Heart right ventricle (tissue), 16 donors: ENCODE measurements around the gene MED29. TPM values are rescaled to one million over a fixed set of nuclear protein-coding genes. Genes with fewer than 3 reads are reported as not detected.

Source experiments
- ATAC-seq, 8 donors: fragments of 200-7000 bp; cut with Tn5 transposase; one replicate each; pipeline ENCODE4 v1.9.1; 2020; ENCODE audit warnings: mild to moderate bottlenecking in 8 of 8, moderate library complexity in 8 of 8, moderate number of reproducible peaks in 1 of 8
- DNase-seq, 2 donors: peaks; one replicate each; pipeline ENCODE4 v3.0.0-alpha.2; 2020
- H3K27ac ChIP-seq, 10 donors: fragments of 200-600 bp; sonication (generic) in 2 of 10; one replicate each; pipeline versions ENCODE4 v1.5.0 to v1.8.0; 2020 to 2022; ENCODE audit warnings: mild to moderate bottlenecking in 3 of 10
- H3K27me3 ChIP-seq, 7 donors: fragments of 200-600 bp; one replicate each; pipeline ENCODE4 v1.8.0; 2021 to 2022; ENCODE audit warnings: mild to moderate bottlenecking in 2 of 7
- H3K36me3 ChIP-seq, 9 donors: fragments of 200-600 bp; sonication (generic) in 1 of 9; one replicate each; pipeline versions ENCODE4 v1.5.0 to v1.8.0; 2020 to 2022; ENCODE audit warnings: mild to moderate bottlenecking in 2 of 9
- H3K4me1 ChIP-seq, 9 donors: fragments of 200-600 bp; sonication (generic) in 1 of 9; one replicate each; pipeline versions ENCODE4 v1.5.0 to v1.8.0; 2020 to 2022; ENCODE audit warnings: mild to moderate bottlenecking in 4 of 9
- H3K4me3 ChIP-seq, 10 donors: fragments of 200-600 bp; sonication (generic) in 2 of 10; one replicate each; pipeline versions ENCODE4 v1.5.0 to v1.8.0; 2020 to 2022; ENCODE audit warnings: mild to moderate bottlenecking in 7 of 10, moderate library complexity in 2 of 10
- H3K9me3 ChIP-seq, 11 donors: fragments of 200-600 bp in 10 of 11; sonication (generic) in 2 of 11; one replicate each; pipeline versions ENCODE4 v1.5.0 to v1.8.0; 2013 to 2022; ENCODE audit warnings: mild to moderate bottlenecking in 2 of 11, control low read depth in 1 of 11, moderate library complexity in 1 of 11
- WGBS, 2 donors: extraction: QIAGEN DNeasy Blood & Tissue Kit; methylation state at CpG; one replicate each; pipeline ENCODE4 v1.1.7; 2013; ENCODE audit warnings: inconsistent platforms in 1 of 2; 5-methylcytosine and 5-hydroxymethylcytosine counted together
- intact Hi-C, 10 donors: fragments of 100-400 bp; cut with DNase I; formaldehyde crosslinking; loops; one replicate each; pipeline versions ENCODE4 v1.11.1 to v1.14.2; 2022
- polyA plus RNA-seq, 2 donors: library from polyadenylated mRNA; stranded (reverse); fragments of 200-250 nt; gene quantifications; one replicate each; pipeline ENCODE4 v1.2.3, GENCODE V29; 2013
- total RNA-seq, 10 donors: library from RNA; stranded (reverse); fragmentation: NEBNext Ultra II Directional in 3 of 10; extraction: Animal tissue kit (Norgen Biotek cat#: 25700) in 3 of 10; gene quantifications; one replicate each; pipeline versions ENCODE4 v1.2.1 to v1.2.4, GENCODE V29; 2021 to 2023
- TF ChIP-seq, protein P1 (sequence below), 9 donors: fragments of 200-600 bp; sonication (generic) in 2 of 9; IDR thresholded peaks; one replicate each; pipeline versions ENCODE4 v1.5.0 to v1.8.0; 2021 to 2022; ENCODE audit warnings: antibody characterized with exemption in 9 of 9, mild to moderate bottlenecking in 5 of 9, moderate library complexity in 1 of 9
- donor health status: Arrhythmogenic right ventricular cardiomyopathy.
- donor health status: ischemic (EF 13 %, LVEDD 7.1; RV severe dilation, severe dysfunction).
- donor health status: healthy with polysubstance abuse.
- donor health status: DM: no; HTN: yes; CAD: no.
- donor health status: DM: no; HTN: no; CAD: no.
- donor health status: ischemic (EF 25% LVEDD 6.9; RV normal size, moderate dysfunction).
- donor health status: ischemic (EF 25% LVEDD 5.7; RV mildly dilated, moderate dysfunction).
- donor health status: healthy.
- donor health status: DM: yes; HTN: yes; CAD: no.
- donor health status: Ischemic cardiomyopathy.
- donor health status: ischemic (EF 35%, LVEDD 5.7; RV mildly dilated, moderate dysfunction).
- donor health status: nonischemic (EF 11% LVEDD 7.7; RV severe dilation, severe dysfunction).
- donor health status: DM: yes; HTN: yes; CAD: no.
- donor health status: PGD.
- donor health status: ischemic (EF 29% LVEDD 5.4; RV normal size, mild dysfunction).
- donor health status: nonischemic (EF 23%, LVEDD 6.1; RV moderate dilation, normal function).

Gene MED29
- total and polyA plus RNA-seq, 12 donors = 16.2 to 32.3 (median 27.1) TPM

- DNase-seq (peak; percentile 96 to 98), ATAC-seq (peak; percentile 98 to 99 (median 99))
- intact Hi-C loops = loop anchor here in 3 of 10 donors (2.0 to 10.0 kb wide), 5 partner anchors 33 to 103 kb away; partner anchors contain the start of genes EID2B (in 2 of the 3), MED29 (in 1 of the 3), PAF1 (in 1 of the 3) and PLEKHG2 (in 1 of the 3)
- WGBS, 2 donors = 0% methylated on average over 68 of the region's 68 CpGs
- peak within 1 kb of the TSS; percentile 70 to 97 (median 93) for H3K27ac ChIP-seq
- peaks cover 0 to 30% (median 3%) of the 10 kb centered on the region in 9 donors for H3K36me3 ChIP-seq
- H3K4me1 ChIP-seq = peaks cover 6 to 48% (median 35%) of the 10 kb centered on the region in 9 donors
- no peaks in the 10 kb centered on the region for H3K9me3 ChIP-seq
- TF ChIP-seq, protein P1, sequence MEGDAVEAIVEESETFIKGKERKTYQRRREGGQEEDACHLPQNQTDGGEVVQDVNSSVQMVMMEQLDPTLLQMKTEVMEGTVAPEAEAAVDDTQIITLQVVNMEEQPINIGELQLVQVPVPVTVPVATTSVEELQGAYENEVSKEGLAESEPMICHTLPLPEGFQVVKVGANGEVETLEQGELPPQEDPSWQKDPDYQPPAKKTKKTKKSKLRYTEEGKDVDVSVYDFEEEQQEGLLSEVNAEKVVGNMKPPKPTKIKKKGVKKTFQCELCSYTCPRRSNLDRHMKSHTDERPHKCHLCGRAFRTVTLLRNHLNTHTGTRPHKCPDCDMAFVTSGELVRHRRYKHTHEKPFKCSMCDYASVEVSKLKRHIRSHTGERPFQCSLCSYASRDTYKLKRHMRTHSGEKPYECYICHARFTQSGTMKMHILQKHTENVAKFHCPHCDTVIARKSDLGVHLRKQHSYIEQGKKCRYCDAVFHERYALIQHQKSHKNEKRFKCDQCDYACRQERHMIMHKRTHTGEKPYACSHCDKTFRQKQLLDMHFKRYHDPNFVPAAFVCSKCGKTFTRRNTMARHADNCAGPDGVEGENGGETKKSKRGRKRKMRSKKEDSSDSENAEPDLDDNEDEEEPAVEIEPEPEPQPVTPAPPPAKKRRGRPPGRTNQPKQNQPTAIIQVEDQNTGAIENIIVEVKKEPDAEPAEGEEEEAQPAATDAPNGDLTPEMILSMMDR (IDR thresholded peaks at IDR 0.05) = no peak
- H3K4me3 ChIP-seq = peak within 1 kb of the TSS; percentile 72 to 97 (median 84)
- H3K27me3 ChIP-seq = no peaks in the 10 kb centered on the region
Measured at GRCh38 chr19:39445196-39446111, 54.3 kb downstream of the MED29 start, which contains the start of gene SUPT5H. TSS of gene SUPT5H (plus strand) at chr19:39445582. CDS start at chr19:39445891, 309 bp downstream.

DNA sequence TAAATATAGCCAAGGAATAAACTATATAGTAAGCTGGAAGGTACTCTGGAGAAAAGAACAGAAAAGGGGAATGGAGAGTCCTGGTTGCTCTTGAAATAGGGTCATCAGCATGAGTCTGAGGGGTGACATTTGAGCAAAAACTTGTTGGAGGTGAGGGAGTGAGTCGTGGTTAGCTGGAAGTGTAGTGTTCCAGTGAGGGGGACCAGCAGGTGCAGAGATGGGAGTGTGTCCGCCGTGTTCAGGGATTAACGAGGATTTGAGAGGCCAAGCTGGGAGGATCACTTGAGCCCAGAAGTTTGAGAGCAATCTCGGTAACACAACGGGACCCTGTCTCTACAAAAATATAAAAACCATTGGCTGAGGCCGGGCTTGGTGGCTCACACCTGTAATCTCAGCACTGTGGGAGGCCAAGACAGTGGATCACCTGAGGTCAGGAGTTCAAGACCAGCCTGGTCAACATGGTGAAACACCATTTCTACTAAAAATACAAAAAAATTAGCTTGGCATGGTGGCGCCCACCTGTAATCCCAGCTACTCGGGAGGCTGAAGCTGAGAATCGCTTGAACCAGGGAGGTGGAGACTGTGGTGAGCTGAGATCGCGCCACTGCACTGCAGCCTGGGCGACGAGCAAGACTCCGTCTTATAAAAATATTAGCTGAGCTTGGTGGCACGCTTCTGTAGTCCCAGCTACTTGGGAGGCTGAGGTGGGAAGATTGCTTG is 55.3 kb downstream of the MED29 start:
- intact Hi-C loops = loop anchor here in 3 of 10 donors (5.0 to 10.0 kb wide), 3 partner anchors 36 to 104 kb away; partner anchors contain the start of genes EID2B (in 2 of the 3), SAMD4B (in 1 of the 3) and TIMM50 (in 1 of the 3)
- peak overlapping the region in 9 of 10 donors; percentile 72 to 95 (median 84) for H3K4me3 ChIP-seq
- TF ChIP-seq, protein P1 (IDR thresholded peaks at IDR 0.05) = no peak
- H3K4me1 ChIP-seq = peaks cover 6 to 59% (median 36%) of the 10 kb centered on the region in 9 donors
- H3K27me3 ChIP-seq = no peaks in the 10 kb centered on the region
- DNase-seq = no peak
- H3K27ac ChIP-seq = peak overlapping the region in 6 of 10 donors; percentile 93 to 97 (median 95)
- ATAC-seq = no peak
- H3K9me3 ChIP-seq = no peaks in the 10 kb centered on the region
- 87 to 89% methylated on average over 16 of the region's 16 CpGs for WGBS, 2 donors
- peaks cover 0 to 38% (median 3%) of the 10 kb centered on the region in 9 donors for H3K36me3 ChIP-seq

DNA sequence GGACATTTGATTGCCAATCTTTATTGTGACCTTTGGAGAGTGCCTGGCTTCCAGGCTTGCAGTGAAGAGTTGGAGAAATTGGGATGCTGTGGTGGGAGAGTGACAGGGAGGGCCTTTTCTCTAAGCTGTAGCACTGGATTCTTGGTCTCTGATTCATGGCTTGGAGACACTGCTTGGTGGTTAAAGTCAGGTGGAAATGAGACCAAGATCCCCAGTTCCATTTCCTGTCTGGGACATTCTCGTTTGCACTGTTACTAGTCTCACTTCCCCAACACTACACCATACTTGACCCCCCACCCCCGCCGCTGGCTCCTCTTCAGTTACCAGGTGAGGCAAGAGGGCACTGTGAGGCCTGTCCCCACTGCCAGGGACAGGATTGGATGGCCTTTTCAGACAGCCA is 57.1 kb downstream of the MED29 start:
- intact Hi-C loops = loop anchor here in 3 of 10 donors (5.0 to 10.0 kb wide), 3 partner anchors 34 to 106 kb away; partner anchors contain the start of genes EID2B (in 2 of the 3), SAMD4B (in 1 of the 3) and TIMM50 (in 1 of the 3)
- Histone ChIP-seq H3K36me3 (peaks cover 0 to 56% (median 5%) of the 10 kb centered on the region in 9 donors), H3K9me3 (no peaks in the 10 kb centered on the region), H3K27ac (no peak overlapping the region), H3K4me3 (no peak overlapping the region), H3K27me3 (no peaks in the 10 kb centered on the region), H3K4me1 (peaks cover 6 to 68% (median 36%) of the 10 kb centered on the region in 9 donors)
- whole genome bisulfite sequencing, 2 donors = 59 to 76% methylated on average over 3 of the region's 3 CpGs
- TF ChIP-seq, protein P1 (IDR thresholded peaks at IDR 0.05) = no peak
- ATAC-seq = no peak
- no peak for DNase-seq
